ENCODE data around the gene SRRM1.

DNA sequence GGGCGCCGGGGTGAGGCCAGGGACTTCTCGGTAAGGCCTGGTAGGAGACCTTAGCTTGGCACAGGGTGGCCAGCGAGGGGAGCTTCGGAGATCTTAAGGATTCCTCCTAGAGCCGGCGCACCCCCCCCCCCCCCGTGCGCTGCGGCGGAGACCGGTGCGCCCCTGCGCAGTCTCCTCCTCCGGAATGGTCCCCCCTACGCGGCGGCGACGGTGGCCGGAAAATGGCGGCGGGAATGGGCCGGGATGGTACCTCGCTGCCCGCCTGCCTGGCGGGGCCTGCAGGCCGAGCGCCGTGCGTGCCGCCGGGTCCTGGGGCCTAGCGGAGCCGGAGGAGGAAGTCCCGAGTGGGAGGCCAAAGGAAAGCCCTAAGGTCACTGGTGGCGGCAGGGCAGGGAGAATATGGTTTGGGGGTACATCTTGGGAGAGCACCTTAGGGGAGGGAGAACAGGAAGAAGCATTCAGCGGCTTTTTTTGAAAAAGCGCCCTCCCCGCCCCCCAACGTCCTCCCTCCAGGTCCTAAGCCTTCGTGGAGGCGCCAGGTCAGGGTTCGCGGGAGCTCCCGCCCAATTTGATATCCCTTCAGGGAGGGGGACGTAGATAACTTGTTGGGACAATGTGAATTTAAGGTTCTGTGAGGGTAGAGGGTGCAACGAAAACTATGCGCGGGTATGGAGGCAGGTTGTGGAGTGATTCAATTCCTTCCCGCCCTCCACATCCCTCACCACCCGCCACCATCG lies 429 bp downstream of the SRRM1 start:
- TF ChIP-seq, protein P1, sequence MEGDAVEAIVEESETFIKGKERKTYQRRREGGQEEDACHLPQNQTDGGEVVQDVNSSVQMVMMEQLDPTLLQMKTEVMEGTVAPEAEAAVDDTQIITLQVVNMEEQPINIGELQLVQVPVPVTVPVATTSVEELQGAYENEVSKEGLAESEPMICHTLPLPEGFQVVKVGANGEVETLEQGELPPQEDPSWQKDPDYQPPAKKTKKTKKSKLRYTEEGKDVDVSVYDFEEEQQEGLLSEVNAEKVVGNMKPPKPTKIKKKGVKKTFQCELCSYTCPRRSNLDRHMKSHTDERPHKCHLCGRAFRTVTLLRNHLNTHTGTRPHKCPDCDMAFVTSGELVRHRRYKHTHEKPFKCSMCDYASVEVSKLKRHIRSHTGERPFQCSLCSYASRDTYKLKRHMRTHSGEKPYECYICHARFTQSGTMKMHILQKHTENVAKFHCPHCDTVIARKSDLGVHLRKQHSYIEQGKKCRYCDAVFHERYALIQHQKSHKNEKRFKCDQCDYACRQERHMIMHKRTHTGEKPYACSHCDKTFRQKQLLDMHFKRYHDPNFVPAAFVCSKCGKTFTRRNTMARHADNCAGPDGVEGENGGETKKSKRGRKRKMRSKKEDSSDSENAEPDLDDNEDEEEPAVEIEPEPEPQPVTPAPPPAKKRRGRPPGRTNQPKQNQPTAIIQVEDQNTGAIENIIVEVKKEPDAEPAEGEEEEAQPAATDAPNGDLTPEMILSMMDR (conservative IDR thresholded peaks at IDR 0.05) = no peak
- peak; percentile 84 for TF ChIP-seq ZFX (IDR thresholded peaks at IDR 0.05)

Data from C4-2B (cell line).